Measurements from ENCODE around the gene CFAP77.

CFAP77 gene

GRCh38 chr9:132474253-132474652 is 64.2 kb downstream of the CFAP77 start:
- no peak overlapping the region for H3K4me3 ChIP-seq (ENCODE audit: low read length)
- H3K9me3 ChIP-seq (ENCODE audit: control insufficient read depth, low read length), result no peaks in the 10 kb centered on the region
- DNase-seq (ENCODE audit: low read depth), result no peak
- H3K36me3 ChIP-seq (ENCODE audit: control insufficient read depth, insufficient read depth, low read length, severe bottlenecking), result no peaks in the 10 kb centered on the region
- no peaks in the 10 kb centered on the region for H3K4me1 ChIP-seq (ENCODE audit: control insufficient read depth, insufficient read depth, low read length)
- no peak overlapping the region for H3K9ac ChIP-seq (ENCODE audit: low read length)
- H3K27me3 ChIP-seq (replicated peaks; ENCODE audit: control insufficient read depth, insufficient read depth, low read length), result peaks cover 53% of the 10 kb centered on the region

GRCh38 chr9:132478353-132479050 is 68.5 kb downstream of the CFAP77 start:
- Histone ChIP-seq H3K4me3 (ENCODE audit: low read length) (no peak overlapping the region), H3K9ac (ENCODE audit: low read length) (no peak overlapping the region), H3K36me3 (ENCODE audit: control insufficient read depth, insufficient read depth, low read length, severe bottlenecking) (no peaks in the 10 kb centered on the region), H3K27me3 (replicated peaks; ENCODE audit: control insufficient read depth, insufficient read depth, low read length) (peaks cover 63% of the 10 kb centered on the region), H3K4me1 (ENCODE audit: control insufficient read depth, insufficient read depth, low read length) (no peaks in the 10 kb centered on the region), H3K9me3 (ENCODE audit: control insufficient read depth, low read length) (no peaks in the 10 kb centered on the region)
- no peak for DNase-seq (ENCODE audit: low read depth)

DNA sequence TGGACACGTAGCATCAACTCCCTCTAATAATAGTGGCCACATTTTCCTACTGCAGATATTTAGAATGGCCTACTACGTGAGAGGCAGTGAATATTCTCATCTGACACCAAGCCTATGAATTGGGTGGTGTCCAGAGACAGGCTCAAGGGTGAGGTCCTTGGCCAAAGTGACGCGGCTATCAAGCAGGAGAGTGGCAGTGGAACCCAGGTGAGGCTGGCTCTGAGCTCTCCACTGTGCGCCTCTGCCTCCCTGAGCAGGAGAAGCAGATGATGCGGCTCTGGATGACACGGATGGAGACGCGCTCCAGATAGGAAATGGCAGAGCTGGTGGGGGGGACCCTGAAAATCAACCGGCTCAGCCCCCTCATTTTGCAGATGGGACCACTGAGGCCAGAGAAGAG is 69.7 kb downstream of the CFAP77 start:
- Histone ChIP-seq H3K9me3 (ENCODE audit: control insufficient read depth, low read length) (no peaks in the 10 kb centered on the region), H3K9ac (ENCODE audit: low read length) (no peak overlapping the region), H3K27me3 (replicated peaks; ENCODE audit: control insufficient read depth, insufficient read depth, low read length) (peaks cover 72% of the 10 kb centered on the region), H3K4me3 (ENCODE audit: low read length) (no peak overlapping the region), H3K36me3 (ENCODE audit: control insufficient read depth, insufficient read depth, low read length, severe bottlenecking) (no peaks in the 10 kb centered on the region), H3K4me1 (ENCODE audit: control insufficient read depth, insufficient read depth, low read length) (no peaks in the 10 kb centered on the region)
- no peak for DNase-seq (ENCODE audit: low read depth)

DNA sequence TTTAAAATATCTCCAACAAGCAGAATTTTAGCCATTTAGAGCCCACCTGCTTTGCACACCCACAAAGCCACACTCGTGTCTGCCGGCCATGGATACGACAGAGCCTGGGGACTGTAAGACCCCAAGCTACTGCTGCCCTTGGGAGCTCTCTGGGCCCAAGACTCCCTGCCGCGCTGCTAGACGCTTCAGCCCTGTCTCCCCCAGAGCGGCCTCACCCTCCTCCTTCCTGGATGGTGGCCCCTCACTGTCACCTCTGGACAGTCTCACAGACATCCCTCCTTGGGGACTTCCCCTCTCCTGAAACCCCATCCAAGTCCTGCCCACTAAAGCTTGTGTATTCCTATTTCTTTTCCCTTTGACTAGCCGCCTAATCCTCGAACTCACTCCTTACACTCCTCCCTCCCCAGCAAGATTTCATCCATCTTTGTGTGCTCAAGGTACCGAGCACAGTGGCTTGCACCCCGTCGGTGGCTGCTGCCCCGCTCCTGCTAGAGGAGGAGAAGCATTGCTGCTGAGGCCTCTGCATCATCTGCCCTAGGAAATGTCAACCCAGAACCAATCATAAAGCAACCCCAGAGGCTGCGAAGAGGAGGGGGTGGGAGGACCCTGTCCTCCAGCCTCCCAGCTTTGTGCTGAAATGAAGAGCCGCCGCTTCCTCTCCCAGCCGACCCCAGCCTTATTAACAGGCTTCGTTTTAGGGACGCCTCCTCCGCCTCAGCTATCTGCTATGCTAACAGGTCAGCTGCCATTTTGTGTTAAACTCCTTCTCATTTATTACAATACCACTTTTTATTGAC is 71.2 kb downstream of the CFAP77 start:
- H3K4me3 ChIP-seq (ENCODE audit: low read length), result no peak overlapping the region
- H3K9me3 ChIP-seq (ENCODE audit: control insufficient read depth, low read length), result no peaks in the 10 kb centered on the region
- peaks cover 65% of the 10 kb centered on the region for H3K27me3 ChIP-seq (replicated peaks; ENCODE audit: control insufficient read depth, insufficient read depth, low read length)
- no peaks in the 10 kb centered on the region for H3K36me3 ChIP-seq (ENCODE audit: control insufficient read depth, insufficient read depth, low read length, severe bottlenecking)
- DNase-seq (ENCODE audit: low read depth), result no peak
- H3K9ac ChIP-seq (ENCODE audit: low read length), result no peak overlapping the region
- H3K4me1 ChIP-seq (ENCODE audit: control insufficient read depth, insufficient read depth, low read length), result no peaks in the 10 kb centered on the region

DNA sequence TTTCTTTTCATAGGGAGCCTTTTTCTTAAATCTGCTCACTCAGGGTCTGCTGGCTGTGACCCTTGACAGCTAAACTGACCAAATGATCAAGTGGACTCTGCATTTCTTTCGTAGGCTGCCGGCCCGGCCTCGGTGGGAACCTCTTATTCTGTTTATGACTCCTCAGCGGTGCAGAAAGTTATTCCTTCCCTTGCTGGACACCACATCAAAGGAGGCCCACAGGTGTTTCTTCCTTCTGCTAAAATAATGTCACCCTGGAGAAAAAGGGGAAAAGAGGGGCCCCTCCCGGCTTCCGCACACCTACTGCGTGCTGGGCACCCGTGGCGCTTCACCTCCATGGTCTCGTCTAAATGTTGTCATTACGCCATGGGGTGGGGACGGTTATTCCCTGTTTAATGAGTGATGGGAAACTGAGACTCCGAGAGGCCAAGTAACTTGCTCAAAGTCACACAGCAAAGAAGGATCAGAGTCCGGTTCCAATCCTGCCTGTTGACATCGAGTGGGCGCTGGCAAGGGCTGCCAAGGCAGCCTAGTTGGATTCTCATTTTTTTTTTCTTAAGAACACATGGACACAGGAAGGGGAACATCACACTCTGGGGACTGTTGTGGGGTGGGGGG is 72.3 kb downstream of the CFAP77 start:
- no peaks in the 10 kb centered on the region for H3K4me1 ChIP-seq (ENCODE audit: control insufficient read depth, insufficient read depth, low read length)
- no peak overlapping the region for H3K4me3 ChIP-seq (ENCODE audit: low read length)
- DNase-seq (ENCODE audit: low read depth), result no peak
- H3K9ac ChIP-seq (ENCODE audit: low read length), result no peak overlapping the region
- peaks cover 66% of the 10 kb centered on the region for H3K27me3 ChIP-seq (replicated peaks; ENCODE audit: control insufficient read depth, insufficient read depth, low read length)
- no peaks in the 10 kb centered on the region for H3K36me3 ChIP-seq (ENCODE audit: control insufficient read depth, insufficient read depth, low read length, severe bottlenecking)
- no peaks in the 10 kb centered on the region for H3K9me3 ChIP-seq (ENCODE audit: control insufficient read depth, low read length)

DNA sequence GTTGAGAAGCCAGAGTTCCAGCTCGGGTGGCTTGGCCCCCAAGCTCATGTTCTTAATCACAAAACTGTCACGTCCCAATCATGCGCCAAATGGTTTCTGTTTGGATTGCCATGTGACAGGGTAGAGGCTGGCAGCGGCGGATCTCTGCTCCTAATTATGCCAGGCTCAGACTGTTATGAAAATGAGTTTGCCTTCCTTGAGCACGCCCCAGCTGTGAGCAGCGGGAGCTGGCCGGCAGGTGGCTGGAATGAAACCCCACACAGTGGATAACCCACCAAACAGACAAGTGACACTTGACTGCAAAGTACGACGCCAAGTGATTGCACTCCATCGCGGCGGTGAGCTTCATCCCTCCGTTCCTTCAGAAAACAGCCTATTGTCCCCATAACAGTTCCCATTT is 75.4 kb downstream of the CFAP77 start:
- no peaks in the 10 kb centered on the region for H3K4me1 ChIP-seq (ENCODE audit: control insufficient read depth, insufficient read depth, low read length)
- no peak for DNase-seq (ENCODE audit: low read depth)
- peaks cover 77% of the 10 kb centered on the region for H3K27me3 ChIP-seq (replicated peaks; ENCODE audit: control insufficient read depth, insufficient read depth, low read length)

GRCh38 chr9:132486706-132487350 is 76.8 kb downstream of the CFAP77 start:
- Histone ChIP-seq H3K4me3 (ENCODE audit: low read length) (no peak overlapping the region), H3K27me3 (replicated peaks; ENCODE audit: control insufficient read depth, insufficient read depth, low read length) (peaks cover 71% of the 10 kb centered on the region), H3K4me1 (ENCODE audit: control insufficient read depth, insufficient read depth, low read length) (no peaks in the 10 kb centered on the region), H3K9me3 (ENCODE audit: control insufficient read depth, low read length) (no peaks in the 10 kb centered on the region), H3K36me3 (ENCODE audit: control insufficient read depth, insufficient read depth, low read length, severe bottlenecking) (no peaks in the 10 kb centered on the region), H3K9ac (ENCODE audit: low read length) (no peak overlapping the region)
- no peak for DNase-seq (ENCODE audit: low read depth)

More for the DNA sequence above, 75.4 kb downstream of the CFAP77 start:
- Histone ChIP-seq H3K9me3 (ENCODE audit: control insufficient read depth, low read length) (no peaks in the 10 kb centered on the region), H3K36me3 (ENCODE audit: control insufficient read depth, insufficient read depth, low read length, severe bottlenecking) (no peaks in the 10 kb centered on the region), H3K9ac (ENCODE audit: low read length) (no peak overlapping the region), H3K4me3 (ENCODE audit: low read length) (no peak overlapping the region)

DNA sequence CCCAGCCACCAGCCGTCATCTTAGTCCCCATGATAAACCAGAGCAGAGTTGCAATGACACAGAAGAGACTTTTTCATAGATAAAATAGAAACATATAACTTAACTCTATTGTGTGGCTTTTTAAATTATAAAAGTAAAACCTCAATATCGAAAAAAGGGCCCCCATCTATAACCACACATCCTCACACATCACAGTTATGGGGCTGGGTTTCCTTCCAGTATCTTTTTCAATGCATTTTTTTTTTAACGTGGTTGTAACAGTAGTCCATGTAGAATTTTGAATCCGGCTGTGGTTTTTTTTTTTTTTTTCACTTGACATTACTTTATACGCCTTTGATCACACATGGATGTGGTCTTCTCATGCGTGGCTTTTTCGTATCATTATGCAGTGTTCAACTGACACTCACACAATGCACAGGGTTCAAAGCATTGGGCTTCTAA is 77.4 kb downstream of the CFAP77 start:
- Histone ChIP-seq H3K27me3 (replicated peaks; ENCODE audit: control insufficient read depth, insufficient read depth, low read length) (peaks cover 69% of the 10 kb centered on the region), H3K4me1 (ENCODE audit: control insufficient read depth, insufficient read depth, low read length) (no peaks in the 10 kb centered on the region), H3K36me3 (ENCODE audit: control insufficient read depth, insufficient read depth, low read length, severe bottlenecking) (no peaks in the 10 kb centered on the region), H3K9ac (ENCODE audit: low read length) (no peak overlapping the region), H3K9me3 (ENCODE audit: control insufficient read depth, low read length) (no peaks in the 10 kb centered on the region), H3K4me3 (ENCODE audit: low read length) (no peak overlapping the region)
- no peak for DNase-seq (ENCODE audit: low read depth)

DNA sequence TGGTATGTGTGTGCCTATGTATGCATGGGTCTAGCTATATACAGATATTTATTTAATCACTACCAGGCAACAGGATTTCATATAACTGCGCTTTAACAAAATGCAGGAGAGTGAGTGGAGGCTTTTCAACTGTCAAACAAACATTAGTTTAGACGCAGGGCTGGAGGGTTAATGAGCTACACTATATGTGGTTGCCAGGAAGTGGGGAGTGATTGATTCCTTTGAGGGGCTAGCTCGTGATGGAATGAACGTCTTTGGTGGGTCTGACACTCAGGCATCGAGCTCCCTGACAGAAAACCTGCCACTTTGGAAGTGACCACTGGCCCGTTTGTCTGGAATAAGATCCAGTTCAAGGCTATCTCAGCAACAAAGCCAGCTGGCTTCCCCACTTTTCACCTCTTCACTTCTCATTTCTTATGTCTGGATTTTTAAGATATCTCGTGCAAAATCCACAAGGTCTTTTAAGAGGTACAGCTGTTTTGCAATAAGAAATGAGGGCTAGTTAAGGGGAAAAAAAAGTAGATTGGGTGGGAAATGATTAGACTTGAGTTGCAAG is 78.0 kb downstream of the CFAP77 start:
- no peaks in the 10 kb centered on the region for H3K36me3 ChIP-seq (ENCODE audit: control insufficient read depth, insufficient read depth, low read length, severe bottlenecking)
- H3K27me3 ChIP-seq (replicated peaks; ENCODE audit: control insufficient read depth, insufficient read depth, low read length), result peaks cover 74% of the 10 kb centered on the region
- peaks cover 6% of the 10 kb centered on the region for H3K9me3 ChIP-seq (ENCODE audit: control insufficient read depth, low read length)
- no peak for DNase-seq (ENCODE audit: low read depth)
- H3K4me1 ChIP-seq (ENCODE audit: control insufficient read depth, insufficient read depth, low read length), result no peaks in the 10 kb centered on the region
- no peak overlapping the region for H3K4me3 ChIP-seq (ENCODE audit: low read length)
- no peak overlapping the region for H3K9ac ChIP-seq (ENCODE audit: low read length)

- no peaks in the 10 kb centered on the region for H3K36me3 ChIP-seq (ENCODE audit: control insufficient read depth, insufficient read depth, low read length, severe bottlenecking)
- DNase-seq (ENCODE audit: low read depth), result no peak
- no peak overlapping the region for H3K4me3 ChIP-seq (ENCODE audit: low read length)
- peaks cover 73% of the 10 kb centered on the region for H3K27me3 ChIP-seq (replicated peaks; ENCODE audit: control insufficient read depth, insufficient read depth, low read length)
- no peak overlapping the region for H3K9ac ChIP-seq (ENCODE audit: low read length)
- H3K4me1 ChIP-seq (ENCODE audit: control insufficient read depth, insufficient read depth, low read length), result no peaks in the 10 kb centered on the region
- H3K9me3 ChIP-seq (ENCODE audit: control insufficient read depth, low read length), result peaks cover 10% of the 10 kb centered on the region
These were observed 78.6 kb downstream of the CFAP77 start for GRCh38 chr9:132488626-132489025.

- DNase-seq (ENCODE audit: low read depth), result no peak
- peaks cover 64% of the 10 kb centered on the region for H3K27me3 ChIP-seq (replicated peaks; ENCODE audit: control insufficient read depth, insufficient read depth, low read length)
- H3K9me3 ChIP-seq (ENCODE audit: control insufficient read depth, low read length), result peaks cover 10% of the 10 kb centered on the region
- H3K4me1 ChIP-seq (ENCODE audit: control insufficient read depth, insufficient read depth, low read length), result peaks cover 2% of the 10 kb centered on the region
- H3K36me3 ChIP-seq (ENCODE audit: control insufficient read depth, insufficient read depth, low read length, severe bottlenecking), result no peaks in the 10 kb centered on the region
- H3K9ac ChIP-seq (ENCODE audit: low read length), result no peak overlapping the region
- no peak overlapping the region for H3K4me3 ChIP-seq (ENCODE audit: low read length)
These were observed 79.5 kb downstream of the CFAP77 start for GRCh38 chr9:132489536-132489935.

Data from adipocyte (in vitro differentiated cells).